Nephron (organoid): Measurements from ENCODE around the gene CEND1.
A peak's percentile ranks its signal among the peaks of the same experiment; 100 is the strongest.

Source experiments
- H3K27ac Mint-ChIP-seq, 3 experiments: 2 replicates each; pipeline ENCODE4 v1.8.0; 2020; ENCODE audit warnings: mixed read lengths in 3 of 3, mild to moderate bottlenecking in 2 of 3, moderate library complexity in 1 of 3
- H3K27me3 Mint-ChIP-seq: 2 replicates; pipeline ENCODE4 v1.8.0; 2021; ENCODE audit warnings: low read depth, mild to moderate bottlenecking, moderate library complexity, mixed read lengths
- H3K36me3 Mint-ChIP-seq: 2 replicates; pipeline ENCODE4 v1.8.0; 2020; ENCODE audit warnings: low read depth, mixed read lengths
- H3K4me1 Mint-ChIP-seq: 2 replicates; pipeline ENCODE4 v1.8.0; 2020; ENCODE audit warnings: mixed read lengths
- H3K4me3 Mint-ChIP-seq, 3 experiments: 2 replicates each; pipeline ENCODE4 v1.8.0; 2020; ENCODE audit warnings: mild to moderate bottlenecking in 3 of 3, mixed read lengths in 3 of 3, moderate library complexity in 2 of 3
- H3K9me3 Mint-ChIP-seq: 2 replicates; pipeline ENCODE4 v1.8.0; 2020; ENCODE audit warnings: mixed read lengths
- TF ChIP-seq, protein P1 (sequence below), 3 experiments: fragments of 200-600 bp; sonication (generic); IDR thresholded peaks; one replicate each; pipeline ENCODE4 v1.5.0; 2021; ENCODE audit warnings: antibody characterized with exemption in 3 of 3; ENCODE audit not compliant: unreplicated experiment in 3 of 3

The CEND1 gene

DNA sequence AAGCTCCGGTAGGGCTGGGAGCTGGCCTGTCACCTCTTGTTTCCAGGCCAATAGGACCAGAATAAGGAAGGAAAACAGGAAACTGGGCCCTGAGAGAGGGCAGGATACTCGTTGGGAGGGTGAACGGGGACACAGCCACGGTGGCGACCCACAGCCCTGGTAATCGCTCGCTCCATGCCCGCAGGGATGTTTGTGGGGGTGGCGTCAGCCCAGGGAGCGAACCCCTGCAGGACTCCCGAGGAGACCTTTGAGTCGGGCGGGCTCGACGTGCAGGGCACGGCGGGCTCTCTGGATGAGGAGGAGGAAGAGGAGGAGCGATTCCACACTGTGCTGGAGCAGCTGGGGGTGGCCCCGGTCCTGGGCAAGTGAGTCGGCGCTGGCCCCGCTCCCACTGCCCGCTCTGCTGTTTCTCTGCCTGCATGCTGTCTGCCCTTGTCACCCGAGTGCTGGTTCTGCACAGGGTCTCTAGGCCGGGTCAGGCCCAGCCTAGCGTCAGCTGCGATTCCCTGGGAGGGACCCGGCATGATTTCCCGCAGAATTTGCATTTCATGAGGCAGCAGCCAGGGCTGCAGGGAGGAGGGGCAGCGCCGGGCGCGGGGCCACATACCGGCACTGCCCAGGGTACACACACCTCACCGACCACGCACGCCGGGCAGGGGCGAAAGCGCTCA lies 39.4 kb upstream of the CEND1 start:
- Mint-ChIP-seq H3K36me3 (peaks cover 8% of the 10 kb centered on the region), H3K27ac (peak overlapping the region in 2 of 3 experiments; percentile 25 to 51), H3K27me3 (peaks cover 45% of the 10 kb centered on the region)

DNA sequence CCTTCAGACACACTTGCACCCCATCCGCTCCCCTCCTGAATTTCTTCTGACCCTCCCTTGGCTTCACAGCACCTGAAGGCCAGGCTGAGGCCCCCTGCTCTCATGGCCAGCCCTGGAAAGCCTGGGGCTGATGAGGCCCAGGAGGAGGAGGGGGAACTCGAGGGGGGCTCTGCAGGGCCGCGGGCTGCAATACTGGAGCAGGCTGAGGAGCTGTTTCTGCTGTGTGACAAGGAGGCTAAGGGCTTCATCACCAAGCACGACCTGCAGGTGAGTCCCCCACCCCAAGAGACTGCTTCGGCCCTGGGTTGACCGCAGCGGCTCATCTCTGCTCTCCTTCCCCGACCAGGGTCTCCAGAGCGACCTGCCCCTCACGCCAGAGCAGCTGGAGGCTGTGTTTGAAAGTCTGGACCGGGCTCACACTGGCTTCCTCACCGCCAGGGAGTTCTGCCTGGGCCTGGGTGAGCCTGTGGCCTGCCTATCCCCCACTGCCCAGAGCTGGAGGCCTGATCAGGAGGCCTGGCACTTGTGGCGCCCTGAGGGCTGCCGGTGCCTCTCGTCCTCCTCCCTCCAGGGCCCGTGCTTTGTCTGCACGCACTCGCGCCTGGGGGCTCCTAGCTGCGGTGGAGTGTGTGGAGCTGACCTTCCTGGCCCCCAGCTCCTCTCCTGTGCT lies 38.8 kb upstream of the CEND1 start:
- H3K9me3 Mint-ChIP-seq = no peaks in the 10 kb centered on the region
- peak overlapping the region; percentile 73 to 79 (median 78) for H3K4me3 Mint-ChIP-seq

More for the DNA sequence above, 39.4 kb upstream of the CEND1 start:
- Mint-ChIP-seq H3K9me3 (no peaks in the 10 kb centered on the region), H3K4me1 (peaks cover 37% of the 10 kb centered on the region), H3K4me3 (peak overlapping the region; percentile 63 to 78 (median 70))
- TF ChIP-seq, protein P1, sequence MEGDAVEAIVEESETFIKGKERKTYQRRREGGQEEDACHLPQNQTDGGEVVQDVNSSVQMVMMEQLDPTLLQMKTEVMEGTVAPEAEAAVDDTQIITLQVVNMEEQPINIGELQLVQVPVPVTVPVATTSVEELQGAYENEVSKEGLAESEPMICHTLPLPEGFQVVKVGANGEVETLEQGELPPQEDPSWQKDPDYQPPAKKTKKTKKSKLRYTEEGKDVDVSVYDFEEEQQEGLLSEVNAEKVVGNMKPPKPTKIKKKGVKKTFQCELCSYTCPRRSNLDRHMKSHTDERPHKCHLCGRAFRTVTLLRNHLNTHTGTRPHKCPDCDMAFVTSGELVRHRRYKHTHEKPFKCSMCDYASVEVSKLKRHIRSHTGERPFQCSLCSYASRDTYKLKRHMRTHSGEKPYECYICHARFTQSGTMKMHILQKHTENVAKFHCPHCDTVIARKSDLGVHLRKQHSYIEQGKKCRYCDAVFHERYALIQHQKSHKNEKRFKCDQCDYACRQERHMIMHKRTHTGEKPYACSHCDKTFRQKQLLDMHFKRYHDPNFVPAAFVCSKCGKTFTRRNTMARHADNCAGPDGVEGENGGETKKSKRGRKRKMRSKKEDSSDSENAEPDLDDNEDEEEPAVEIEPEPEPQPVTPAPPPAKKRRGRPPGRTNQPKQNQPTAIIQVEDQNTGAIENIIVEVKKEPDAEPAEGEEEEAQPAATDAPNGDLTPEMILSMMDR (IDR thresholded peaks at IDR 0.05; ENCODE audit: unreplicated experiment in 3 of 3) = no peak

DNA sequence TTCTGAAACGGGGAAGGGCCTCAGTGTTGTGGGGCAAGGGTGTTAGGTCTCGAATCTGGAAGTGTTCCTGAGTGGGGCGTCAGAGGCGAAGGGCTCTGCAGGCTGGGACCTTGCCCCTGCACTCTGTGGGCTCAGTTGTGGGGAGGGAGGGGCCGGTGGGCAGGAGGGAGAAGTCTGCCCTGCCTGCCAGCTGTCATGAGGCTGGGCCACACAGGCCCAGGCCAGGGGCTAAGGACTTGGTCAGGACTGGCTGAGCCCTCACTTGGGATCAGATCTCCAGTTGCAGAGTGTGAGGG lies 38.0 kb upstream of the CEND1 start, which contains the start of gene CRACR2B:
CRACR2B (plus strand) TSS at position 23 of the 296 bp plus-strand sequence. CDS start 689 bp downstream, outside the sequence.
- peak within 1 kb of the TSS; percentile 73 to 79 (median 78) for H3K4me3 Mint-ChIP-seq

More for the DNA sequence above, 38.8 kb upstream of the CEND1 start:
- peak overlapping the region; percentile 29 to 75 (median 75) for H3K27ac Mint-ChIP-seq
- peaks cover 8% of the 10 kb centered on the region for H3K36me3 Mint-ChIP-seq
- TF ChIP-seq, protein P1 (IDR thresholded peaks at IDR 0.05; ENCODE audit: unreplicated experiment in 3 of 3) = no peak
- peaks cover 37% of the 10 kb centered on the region for H3K4me1 Mint-ChIP-seq
- H3K27me3 Mint-ChIP-seq = peaks cover 45% of the 10 kb centered on the region

DNA sequence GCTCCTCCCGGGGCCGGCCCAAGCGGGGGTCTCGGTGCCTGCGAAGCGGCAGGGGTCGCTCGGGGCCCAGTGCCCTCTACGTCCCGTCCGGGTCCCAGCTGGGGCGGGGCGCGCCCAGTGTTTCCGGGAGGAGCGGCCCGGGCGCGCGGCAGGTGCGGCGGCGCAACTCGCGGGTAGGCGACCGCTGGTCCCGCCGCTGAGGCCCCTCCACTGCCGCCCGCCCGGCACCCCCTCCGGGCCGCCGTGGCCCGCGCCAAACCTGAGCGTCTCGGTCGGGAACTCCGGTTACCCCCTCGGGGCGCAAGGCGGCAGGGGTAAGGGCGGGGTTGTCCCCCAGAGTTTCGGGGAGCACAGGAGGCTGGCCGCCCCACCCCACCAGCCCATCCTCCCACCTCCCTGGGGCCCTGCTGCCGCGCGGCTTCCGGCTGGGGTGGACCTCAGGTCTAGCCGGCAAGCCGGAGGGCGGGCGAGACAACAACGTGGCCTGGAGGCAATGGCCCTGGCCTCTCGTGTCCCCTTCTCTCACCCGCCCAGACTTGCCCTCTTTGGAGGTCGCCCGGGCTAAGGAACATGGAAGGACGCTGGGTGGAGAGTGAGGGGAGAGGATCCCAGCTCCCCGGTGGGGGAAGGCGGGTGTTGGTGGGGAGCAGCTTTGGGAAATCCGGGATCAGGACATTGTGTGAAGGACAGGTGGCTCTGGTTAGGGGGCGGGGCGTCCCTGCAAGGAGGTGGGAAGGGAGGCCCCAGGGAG lies 37.4 kb upstream of the CEND1 start:
- Mint-ChIP-seq H3K9me3 (no peaks in the 10 kb centered on the region), H3K4me3 (peak overlapping the region; percentile 73 to 79 (median 78)), H3K27me3 (peaks cover 45% of the 10 kb centered on the region), H3K36me3 (peaks cover 8% of the 10 kb centered on the region), H3K27ac (peak overlapping the region; percentile 29 to 75 (median 75)), H3K4me1 (peaks cover 37% of the 10 kb centered on the region)
- TF ChIP-seq, protein P1 (IDR thresholded peaks at IDR 0.05; ENCODE audit: unreplicated experiment in 3 of 3) = no peak

More for the DNA sequence above, 38.0 kb upstream of the CEND1 start, which contains the start of gene CRACR2B:
- TF ChIP-seq, protein P1 (IDR thresholded peaks at IDR 0.05; ENCODE audit: unreplicated experiment in 3 of 3) = no peak
- no peaks in the 10 kb centered on the region for H3K9me3 Mint-ChIP-seq
- peaks cover 45% of the 10 kb centered on the region for H3K27me3 Mint-ChIP-seq
- peaks cover 37% of the 10 kb centered on the region for H3K4me1 Mint-ChIP-seq
- peaks cover 8% of the 10 kb centered on the region for H3K36me3 Mint-ChIP-seq
- peak within 1 kb of the TSS; percentile 29 to 84 (median 75) for H3K27ac Mint-ChIP-seq

DNA sequence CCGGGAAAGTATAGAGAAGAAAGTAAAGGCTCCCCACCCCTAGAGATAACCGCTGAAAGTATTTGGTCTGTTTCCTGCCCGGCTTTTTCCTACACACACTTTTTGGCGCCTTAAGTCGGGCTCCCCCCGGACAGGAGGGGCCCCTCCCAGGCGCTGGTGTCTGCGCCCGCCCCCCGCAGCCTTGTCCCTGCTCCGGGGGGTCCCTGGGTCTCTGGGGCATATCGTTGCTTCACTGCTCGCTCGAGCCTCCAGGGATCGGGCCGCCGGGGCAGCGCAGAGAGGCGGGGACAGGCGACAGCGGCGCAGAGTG lies 36.9 kb upstream of the CEND1 start:
- Mint-ChIP-seq H3K27me3 (peaks cover 42% of the 10 kb centered on the region), H3K36me3 (peaks cover 8% of the 10 kb centered on the region), H3K9me3 (no peaks in the 10 kb centered on the region), H3K4me3 (peak overlapping the region; percentile 71 to 78 (median 71)), H3K27ac (peak overlapping the region in 2 of 3 experiments; percentile 60 to 84), H3K4me1 (peaks cover 34% of the 10 kb centered on the region)
- TF ChIP-seq, protein P1 (IDR thresholded peaks at IDR 0.05; ENCODE audit: unreplicated experiment in 3 of 3) = no peak
